Stimulated activated CD4-positive, alpha-beta T cell treated with anti-CD3 and anti-CD28 coated beads, Interleukin-1b, Interleukin-23, amount 100 ng/mL, for 1 hour (primary cell): ENCODE measurements around the gene FXN.
"Not testable (repeated sequence)": the region's sequence is repeated elsewhere in the genome, so short reads cannot be mapped to it uniquely, and the experiment has no call there.

ENCODE experiments used
- DNase-seq, 2 donors: peaks; one replicate each; pipeline ENCODE4 v3.0.0-alpha.2; 2020; ENCODE audit warnings: low read depth in 2 of 2

FXN gene

DNA sequence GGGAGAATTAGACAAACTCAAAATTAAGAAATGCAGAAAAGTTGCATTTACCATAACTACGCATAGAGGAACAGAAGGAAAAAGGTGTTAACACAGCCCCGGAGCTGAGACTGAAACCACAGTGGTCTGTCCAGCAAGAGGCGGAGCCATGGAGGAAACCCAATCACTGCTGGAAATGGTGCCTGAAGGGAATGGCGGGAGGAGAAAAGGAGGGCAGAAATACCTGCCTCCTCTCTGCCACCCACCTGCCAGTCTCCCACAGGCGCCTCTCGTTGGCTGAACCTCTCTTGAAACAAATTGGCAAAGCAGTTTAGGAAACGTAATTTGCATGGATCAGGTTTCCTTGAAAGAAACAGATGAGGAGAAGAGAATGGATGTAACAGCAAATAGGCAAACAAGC is 11.9 kb upstream of the FXN start:
- DNase-seq, result no peak

DNA sequence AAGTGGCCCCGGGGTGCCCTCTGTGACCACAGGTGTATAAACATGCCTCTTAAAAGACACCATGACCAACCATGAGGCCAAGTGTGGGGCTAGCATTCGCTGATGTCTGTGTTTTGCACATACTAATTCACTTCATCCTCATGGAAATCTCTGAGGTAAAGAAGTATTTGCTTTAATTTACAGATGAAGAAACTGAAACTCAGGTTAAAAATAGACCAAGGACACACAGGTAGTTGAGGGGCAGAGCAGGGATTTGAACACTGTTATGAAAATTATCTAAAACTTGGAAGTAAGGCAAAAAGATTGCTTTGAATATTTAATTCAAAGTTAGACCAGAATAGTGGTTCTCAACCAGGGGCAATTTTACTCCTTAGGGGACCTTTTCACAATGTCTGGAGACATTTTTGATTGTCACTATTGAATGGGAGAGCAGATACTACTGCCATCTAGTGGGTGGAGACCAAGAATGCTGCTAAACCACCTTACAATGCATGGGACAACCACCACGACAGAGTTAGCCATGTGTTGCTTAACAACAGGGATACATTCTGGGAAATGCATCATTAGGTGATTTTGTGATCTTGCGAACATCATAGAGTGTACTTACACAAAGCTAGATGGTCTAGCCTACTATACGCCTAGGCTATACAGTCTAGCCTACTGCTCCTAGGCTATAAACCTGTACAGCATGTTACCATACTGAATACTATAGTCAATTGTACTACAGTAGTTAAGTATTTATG is 8.0 kb upstream of the FXN start:
- DNase-seq, result peak in 1 of 2 donors; percentile 9

DNA sequence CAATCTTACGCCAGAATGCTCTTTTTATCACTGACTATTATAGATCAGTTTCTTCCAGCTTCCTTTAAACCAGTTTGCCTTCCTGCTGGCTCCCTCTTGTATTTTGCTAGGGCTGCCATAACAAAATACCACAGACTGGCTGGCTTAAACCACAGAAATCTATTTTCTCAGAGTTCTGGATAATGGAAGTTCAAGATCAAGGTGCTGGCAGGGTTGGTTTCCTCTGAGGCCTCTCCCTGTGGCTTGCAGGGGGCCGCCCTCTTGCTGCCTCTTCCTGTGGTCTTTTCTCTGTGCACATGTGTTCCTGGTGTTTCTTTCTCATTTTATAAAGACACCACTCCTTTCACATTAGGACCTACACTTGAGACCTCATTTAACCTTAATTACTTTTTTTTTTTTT is 6.8 kb upstream of the FXN start:
- DNase-seq, result no peak

DNA sequence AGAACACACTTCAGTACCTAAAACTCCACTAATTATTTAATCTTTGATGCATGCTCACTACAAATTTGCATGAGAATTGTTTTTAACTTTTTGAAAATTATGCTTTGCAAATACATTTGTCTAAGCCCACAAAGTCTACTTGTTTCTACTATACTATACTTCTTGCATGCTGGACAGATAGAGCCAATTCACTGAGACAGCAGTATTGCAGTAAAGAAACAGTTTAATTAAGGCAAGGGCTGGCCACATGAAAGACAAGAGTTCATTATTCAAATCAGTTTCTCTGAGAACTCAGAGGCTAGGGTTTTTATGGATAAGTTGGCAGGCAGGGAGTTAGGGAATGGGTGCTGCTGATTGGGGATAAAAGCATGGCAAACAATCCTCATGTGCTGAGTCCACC is 6.0 kb upstream of the FXN start:
- no peak for DNase-seq

DNA sequence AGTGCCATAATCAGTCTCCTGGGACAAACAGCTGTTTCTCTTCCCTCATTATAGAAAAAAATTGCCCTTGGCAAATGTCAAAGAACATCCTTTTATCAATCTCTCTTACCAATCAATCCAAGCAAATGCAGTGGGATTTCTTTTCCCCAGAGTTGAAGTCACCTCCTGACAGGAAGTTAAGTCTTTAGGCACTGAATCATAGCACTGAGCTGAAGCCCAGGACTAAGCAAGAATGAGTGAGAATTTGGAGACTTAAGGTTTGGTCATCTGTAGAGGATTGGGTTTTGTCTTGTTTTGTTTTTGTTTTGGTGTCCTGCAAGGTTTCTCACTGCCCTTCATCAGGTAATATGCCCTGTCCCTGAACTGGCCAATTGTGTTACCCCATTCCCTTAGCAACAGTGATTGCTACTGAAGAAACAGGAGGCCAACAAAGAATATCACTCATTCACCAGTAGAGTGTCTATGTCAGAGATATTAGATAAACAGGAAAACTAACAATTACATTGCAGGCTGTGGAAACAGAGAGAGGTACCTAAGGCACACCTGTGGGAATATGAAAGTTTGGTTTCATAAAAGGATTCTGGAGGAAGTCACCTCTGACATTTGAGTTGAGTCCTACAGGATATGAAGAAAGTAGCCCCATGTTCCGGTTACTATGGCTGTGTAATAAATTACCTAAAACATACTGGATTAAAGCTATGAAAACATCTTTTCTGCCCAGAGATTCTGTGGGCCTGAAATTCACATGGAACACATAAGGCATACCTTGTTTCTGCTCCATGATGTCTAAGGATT is 4.5 kb upstream of the FXN start:
- DNase-seq, result no peak

DNA sequence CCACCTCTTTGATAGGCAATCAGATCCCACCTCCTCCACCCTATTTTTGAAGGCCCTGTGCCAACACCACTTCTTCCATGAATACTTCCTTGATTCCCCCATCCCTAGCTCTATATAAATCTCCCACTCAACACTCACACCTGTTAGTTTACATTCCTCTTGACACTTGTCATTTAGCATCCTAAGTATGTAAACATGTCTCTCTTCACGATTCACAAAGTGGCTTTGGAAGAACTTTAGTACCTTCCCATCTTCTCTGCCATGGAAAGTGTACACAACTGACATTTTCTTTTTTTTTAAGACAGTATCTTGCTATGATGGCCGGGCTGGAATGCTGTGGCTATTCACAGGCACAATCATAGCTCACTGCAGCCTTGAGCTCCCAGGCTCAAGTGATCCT is 1.5 kb upstream of the FXN start:
- DNase-seq, result no peak

DNA sequence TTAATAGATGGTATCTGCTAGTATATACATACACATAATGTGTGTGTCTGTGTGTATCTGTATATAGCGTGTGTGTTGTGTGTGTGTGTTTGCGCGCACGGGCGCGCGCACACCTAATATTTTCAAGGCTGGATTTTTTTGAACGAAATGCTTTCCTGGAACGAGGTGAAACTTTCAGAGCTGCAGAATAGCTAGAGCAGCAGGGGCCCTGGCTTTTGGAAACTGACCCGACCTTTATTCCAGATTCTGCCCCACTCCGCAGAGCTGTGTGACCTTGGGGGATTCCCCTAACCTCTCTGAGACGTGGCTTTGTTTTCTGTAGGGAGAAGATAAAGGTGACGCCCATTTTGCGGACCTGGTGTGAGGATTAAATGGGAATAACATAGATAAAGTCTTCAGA is 757 bp downstream of the FXN start:
- no peak for DNase-seq

DNA sequence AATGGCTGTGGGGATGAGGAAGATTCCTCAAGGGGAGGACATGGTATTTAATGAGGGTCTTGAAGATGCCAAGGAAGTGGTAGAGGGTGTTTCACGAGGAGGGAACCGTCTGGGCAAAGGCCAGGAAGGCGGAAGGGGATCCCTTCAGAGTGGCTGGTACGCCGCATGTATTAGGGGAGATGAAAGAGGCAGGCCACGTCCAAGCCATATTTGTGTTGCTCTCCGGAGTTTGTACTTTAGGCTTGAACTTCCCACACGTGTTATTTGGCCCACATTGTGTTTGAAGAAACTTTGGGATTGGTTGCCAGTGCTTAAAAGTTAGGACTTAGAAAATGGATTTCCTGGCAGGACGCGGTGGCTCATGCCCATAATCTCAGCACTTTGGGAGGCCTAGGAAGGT is 1.2 kb downstream of the FXN start:
- DNase-seq, result no peak

DNA sequence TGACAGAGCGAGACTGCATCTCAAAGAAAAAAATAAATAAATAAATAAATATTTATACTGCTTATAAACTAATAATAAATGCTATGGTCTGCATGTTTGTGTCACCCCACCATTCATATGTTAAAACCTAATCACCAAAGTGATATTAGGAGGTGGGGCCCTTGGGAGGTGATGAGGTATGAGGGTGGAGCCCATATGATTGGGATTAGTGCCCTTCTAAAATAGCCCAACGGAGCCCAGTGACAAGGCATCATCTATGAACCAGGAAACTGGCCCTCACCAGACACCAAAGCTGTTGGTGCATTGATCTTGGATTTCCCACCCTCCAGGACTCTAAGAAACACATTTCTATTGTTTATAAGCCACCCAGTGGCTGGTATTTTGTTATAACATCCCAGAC is 5.1 kb downstream of the FXN start:
- DNase-seq, result no peak

DNA sequence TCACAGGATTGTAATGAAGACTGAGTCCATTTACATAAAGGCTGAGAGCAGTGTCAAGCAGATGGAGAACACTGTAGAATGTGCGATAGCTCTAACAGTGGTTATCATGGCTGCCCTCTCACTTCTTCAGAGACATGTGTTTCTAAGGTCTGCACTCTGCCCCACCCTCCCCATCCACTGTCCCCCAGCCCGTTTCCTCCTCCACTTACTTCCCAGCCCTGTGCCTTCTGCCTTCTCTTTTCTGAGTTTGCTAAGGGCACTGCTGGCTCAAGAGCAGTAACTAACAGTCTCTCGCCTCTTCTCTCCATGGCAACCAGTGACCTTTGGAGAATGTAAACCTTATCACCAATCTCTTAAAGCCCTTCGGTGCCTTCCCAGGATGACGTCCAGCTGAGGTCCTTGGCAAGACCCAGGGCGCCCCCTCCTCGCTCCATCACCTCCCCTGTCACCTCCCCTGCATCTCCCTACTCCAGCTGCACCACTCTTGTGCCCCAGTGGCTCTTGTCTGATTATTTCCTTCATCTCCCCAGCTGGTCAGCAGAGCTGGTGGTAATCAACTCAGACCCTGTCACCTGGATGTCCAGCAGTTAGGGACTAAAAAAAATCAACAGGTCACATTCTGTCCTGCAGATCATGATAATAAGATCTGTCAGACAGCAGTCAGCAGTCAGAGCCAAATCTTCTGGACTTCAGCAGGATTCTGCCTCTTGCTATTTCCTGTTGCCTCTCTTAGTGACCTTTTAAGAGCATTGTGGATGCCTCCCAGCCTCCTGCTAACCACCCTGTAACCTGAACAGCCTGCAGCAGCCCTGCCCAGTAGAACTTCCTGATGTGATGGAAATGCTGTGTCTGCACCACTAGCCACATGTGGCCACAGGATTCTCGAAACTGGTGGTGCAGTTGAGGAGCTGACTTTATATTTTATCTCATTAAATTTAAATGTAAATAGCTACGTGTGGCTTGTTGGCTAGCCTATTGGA is 9.0 kb downstream of the FXN start:
- DNase-seq, result no peak

DNA sequence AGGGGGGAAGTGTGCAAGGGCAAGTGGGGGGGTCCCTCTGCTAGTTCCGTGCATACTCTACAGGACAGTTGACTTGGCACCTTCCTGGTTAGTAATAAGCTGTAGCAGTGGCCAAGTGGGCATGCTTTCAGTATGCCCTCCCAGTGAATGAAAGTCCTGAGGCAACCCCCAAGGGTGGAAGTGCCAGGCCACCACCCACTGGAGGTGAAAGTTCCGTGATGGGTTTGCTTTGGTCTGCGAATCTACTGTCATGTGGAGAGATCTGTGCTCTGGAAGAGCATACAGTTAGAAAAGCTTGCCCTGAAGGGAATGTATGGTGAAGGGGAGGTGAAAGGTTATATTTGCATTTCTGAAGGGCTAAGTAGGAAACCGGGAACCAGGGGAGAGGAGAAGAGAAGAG is 10.3 kb downstream of the FXN start:
- no peak for DNase-seq

DNA sequence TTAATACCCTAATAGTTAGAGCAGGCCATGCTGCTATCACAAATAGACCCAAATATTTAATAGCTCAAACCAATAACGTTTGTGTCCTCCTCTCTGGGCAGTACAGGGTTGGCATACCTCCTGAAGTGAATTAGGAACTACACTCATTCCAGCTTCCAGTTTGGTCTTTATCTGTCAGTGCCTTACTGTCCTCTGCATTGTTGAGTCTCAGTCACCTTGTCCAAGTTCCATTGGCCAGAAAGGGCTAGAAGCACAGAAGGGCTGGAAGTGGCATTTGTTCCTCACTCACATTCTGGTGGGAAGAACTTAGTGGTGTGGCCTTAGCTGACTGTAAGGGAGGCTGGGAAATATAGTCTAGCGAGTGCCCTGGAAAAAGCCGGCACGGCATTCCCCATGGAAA is 11.2 kb downstream of the FXN start:
- no peak for DNase-seq

DNA sequence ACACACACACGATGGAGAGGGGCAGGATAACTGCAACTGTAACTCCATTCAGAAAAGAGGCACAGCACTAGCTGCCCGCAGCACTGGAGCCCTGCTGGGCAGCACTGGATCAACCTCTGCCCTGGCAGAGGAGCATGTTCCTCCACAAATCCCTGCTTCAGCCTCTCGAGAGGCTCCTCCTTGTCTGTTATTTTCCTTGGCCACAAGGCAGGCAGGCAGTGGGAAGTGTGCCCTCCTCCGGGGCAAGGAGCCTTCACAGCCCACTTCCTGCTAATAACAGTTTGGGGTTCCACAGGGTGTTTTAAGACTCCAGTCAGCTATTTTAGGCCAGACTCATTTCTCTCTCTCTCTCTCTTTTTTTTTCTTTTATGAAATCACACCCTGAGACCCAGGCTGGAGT is 11.8 kb downstream of the FXN start:
- no peak for DNase-seq

DNA sequence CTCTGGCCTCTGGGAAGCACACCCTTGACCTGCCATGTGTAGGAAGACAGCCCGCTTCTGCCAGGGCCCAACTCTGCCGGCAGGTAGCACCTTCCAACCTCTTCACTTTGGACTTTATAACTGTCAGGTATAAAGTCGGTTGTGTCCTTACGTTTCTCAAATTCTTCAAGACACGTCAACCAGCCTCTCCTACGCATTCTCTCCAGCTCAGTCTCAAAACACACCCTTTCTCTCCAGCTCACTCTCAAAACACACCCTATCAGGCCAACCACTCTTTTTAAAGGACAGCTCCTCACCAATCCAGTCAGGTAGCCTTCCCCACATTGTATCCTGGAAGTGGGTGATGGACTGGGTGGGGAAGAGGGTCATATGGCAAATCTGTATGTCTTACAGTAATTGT is 13.5 kb downstream of the FXN start:
- no peak for DNase-seq

DNA sequence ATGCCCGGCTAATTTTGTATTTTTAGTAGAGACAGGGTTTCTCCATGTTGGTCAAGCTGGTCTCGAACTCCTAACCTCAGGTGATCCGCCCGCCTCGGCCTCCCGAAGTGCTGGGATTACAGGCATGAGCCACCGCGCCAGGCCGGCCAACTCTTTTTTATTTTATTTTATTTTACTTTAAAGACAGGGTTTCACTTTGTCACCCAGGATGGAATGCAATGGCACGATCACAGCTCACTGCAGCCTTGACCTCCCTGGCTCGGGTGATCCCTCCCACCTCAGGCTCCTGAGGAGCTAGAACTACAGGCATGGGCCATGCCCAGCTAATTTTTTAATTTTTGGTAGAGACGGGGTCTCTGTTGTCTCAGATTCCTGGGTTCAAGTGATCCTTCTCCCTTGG is 15.4 kb downstream of the FXN start:
- DNase-seq, result not testable (repeated sequence)

DNA sequence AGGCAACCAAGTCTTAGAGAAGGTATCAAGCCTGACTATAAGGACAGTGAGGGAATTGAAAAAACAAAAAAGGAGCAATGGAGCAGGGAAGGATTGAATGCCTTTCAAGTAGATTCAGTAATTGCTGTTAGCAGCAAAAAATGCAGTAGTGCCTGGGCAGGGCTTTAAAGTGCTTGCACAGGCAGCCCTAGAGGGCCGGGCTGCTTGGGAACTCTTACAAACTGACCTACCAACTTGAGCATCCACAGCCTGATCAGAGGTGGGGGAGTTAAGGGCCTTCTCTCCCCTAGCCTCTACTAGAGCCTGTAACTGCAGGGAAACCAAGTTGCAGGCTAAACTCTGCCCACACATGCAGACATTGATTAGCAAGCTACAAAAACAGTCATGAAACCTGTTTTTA is 19.4 kb downstream of the FXN start:
- DNase-seq, result no peak

DNA sequence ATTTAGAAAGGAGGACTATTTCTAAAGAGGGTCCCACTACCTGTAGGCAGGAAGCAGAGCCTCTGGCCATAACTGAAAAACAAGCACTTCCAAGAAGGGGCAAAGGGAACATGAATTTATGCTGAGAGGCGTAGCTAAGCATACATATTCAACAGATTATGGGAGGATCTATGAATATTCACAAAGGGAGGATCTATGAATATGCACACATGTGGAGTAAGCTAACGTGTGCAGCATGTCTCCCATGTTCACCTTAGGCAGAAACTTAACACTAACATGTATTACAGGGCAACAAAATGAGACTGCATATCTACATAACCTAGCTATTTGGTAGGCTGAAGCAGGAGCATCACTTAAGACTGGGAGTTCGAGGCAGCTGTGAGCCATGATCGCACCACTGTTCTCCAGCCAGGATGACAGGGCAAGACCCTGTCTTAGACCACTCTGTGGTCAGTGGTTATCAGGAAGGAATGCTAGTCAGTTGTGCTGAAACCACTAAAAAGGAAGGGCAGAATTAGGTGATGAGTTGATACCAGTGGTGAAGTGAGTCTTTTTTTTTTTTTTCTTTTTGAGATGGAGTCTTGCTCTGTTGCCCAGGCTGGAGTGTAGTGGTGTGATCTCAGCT is 20.8 kb downstream of the FXN start:
- no peak for DNase-seq

DNA sequence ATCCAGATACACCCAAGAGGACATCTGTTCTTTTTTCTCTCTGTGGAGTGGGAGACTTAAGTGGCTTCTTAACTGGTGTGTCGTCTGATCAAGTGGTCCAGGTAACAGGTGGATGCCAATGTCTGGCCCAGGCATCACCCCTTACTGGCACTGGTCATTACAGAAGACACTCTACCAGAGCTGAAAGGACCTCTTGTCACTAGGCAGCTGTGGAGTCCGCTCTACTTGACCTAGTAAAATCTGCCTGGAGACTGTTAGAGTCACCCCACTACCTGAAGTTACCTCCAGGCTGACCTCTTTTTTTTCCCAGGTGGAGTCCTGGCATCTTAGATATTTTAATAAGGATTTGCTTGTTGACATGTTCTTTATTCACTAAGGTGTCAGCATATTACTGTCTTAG is 22.5 kb downstream of the FXN start:
- no peak for DNase-seq

DNA sequence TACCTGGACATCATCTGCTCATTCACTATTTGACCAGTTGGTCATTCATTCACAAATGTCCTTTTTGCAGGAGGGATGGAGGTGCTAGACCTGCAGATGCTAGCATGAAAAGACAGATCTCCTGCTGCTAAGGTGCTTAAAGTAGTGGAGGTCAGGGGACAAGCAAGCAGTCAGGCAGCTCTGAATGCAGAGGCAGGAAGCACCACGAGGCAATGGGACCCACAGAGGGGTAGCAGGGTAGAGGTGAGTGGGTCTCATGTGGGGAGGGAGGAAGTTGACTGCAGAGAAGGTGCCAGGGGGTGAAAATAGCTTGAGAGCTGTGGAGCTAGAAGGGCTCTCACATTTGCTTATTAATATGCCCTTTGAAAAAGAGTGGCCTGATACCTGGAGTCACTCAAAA is 25.2 kb downstream of the FXN start:
- DNase-seq, result no peak

DNA sequence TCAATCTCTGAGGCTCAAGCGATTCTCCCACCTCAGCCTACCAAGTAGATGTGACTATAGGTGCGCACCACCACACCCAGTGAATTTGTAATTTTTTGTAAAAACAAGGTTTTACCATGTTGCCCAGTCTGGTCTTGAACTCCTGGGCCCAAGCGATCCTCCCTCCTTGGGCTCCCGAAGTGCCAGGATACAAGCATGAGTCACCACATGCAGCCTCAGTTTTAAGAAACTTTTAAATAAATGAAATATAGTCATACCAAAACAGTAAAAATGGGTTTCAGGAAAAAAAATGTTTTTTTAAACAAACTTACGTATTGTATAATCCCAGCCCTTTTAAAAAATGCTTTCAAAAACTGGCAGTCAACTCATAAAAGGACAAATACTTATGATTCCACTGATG is 26.6 kb downstream of the FXN start:
- DNase-seq, result no peak

DNA sequence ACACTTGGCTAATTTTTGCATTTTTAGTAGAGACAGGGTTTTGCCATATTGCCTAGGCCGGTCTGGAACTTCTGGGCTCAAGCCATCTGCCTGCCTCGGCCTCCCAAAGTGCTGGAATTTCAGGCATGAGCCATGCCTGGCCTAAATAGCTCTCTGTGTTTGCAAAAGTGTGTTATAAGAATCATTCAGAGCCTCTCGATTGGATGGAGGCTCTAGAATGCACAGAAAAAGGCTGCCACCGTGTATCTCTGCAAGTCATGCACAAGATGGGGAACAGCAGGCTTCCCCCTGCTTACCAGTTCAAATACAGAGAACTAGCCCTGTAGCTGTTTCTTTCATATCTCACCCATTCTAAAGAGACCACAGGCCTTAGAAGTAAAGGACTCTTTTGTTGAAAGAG is 28.3 kb downstream of the FXN start:
- DNase-seq, result no peak

DNA sequence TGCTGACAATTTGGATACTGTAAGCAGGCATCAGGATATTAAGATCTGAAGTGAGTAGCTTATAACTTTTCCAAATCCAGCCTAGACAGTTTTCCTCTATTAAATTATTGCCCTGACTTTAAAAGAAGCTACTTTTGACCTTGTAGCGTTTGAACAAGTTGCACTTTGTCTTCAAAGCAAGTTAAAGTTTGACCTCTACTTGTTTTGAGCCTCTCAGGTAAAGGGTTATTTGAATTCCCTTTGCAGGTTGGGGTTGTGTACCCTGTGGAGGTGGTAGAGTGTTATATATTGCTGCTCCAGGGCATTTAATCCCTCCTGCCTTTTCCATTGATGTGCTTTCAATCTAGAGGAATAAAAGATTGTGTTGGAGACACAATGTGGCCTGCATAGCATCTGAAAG is 30.1 kb downstream of the FXN start:
- DNase-seq, result no peak
